Muscle of arm (tissue), 14 donors: ENCODE measurements around the gene AGPS. TPM values are rescaled to one million over a fixed set of nuclear protein-coding genes. Genes with fewer than 3 reads are reported as not detected.
"Not testable (repeated sequence)": the region's sequence is repeated elsewhere in the genome, so short reads cannot be mapped to it uniquely, and the experiment has no call there.

ENCODE experiments used
- DNase-seq: peaks from one replicate; pipeline ENCODE4 v3.0.0-alpha.2; 2013
- long read RNA-seq, 11 donors: transcript quantifications; one replicate each; lab custom pipeline, GENCODE V29; 2026
- polyA plus RNA-seq, 12 donors: library from polyadenylated mRNA; unstranded; fragments of 120-200 nt; gene quantifications; one replicate each; pipeline ENCODE4 v1.2.1, GENCODE V29; 2013; ENCODE audit not compliant: insufficient read length in 12 of 12

Gene AGPS
- 10 to 100 TPM in 11 of 12 donors, not detected in 1; 15.8 to 34.3 (median 29.1) TPM for polyA plus RNA-seq
- long read RNA-seq, donor 1, full-length matches to known transcripts = 5 of 5 reads
- long read RNA-seq, donor 1, partial matches to known transcripts = 0 of 5 reads
- long read RNA-seq, donor 1, other reads (novel, unspliced or antisense) = 0 of 5 reads
- long read RNA-seq, donor 2, full-length matches to known transcripts = 7 of 7 reads
- long read RNA-seq, donor 2, partial matches to known transcripts = 0 of 7 reads
- long read RNA-seq, donor 2, other reads (novel, unspliced or antisense) = 0 of 7 reads
- long read RNA-seq, donor 3, partial matches to known transcripts = 22 of 22 reads
- long read RNA-seq, donor 3, other reads (novel, unspliced or antisense) = 0 of 22 reads
- long read RNA-seq, donor 4 = 0 reads
- long read RNA-seq, donor 5, full-length matches to known transcripts = 10 of 15 reads
- long read RNA-seq, donor 5, partial matches to known transcripts = 5 of 15 reads
- long read RNA-seq, donor 5, other reads (novel, unspliced or antisense) = 0 of 15 reads
- long read RNA-seq, donor 6, full-length matches to known transcripts = 3 of 3 reads
- long read RNA-seq, donor 6, partial matches to known transcripts = 0 of 3 reads
- long read RNA-seq, donor 6, other reads (novel, unspliced or antisense) = 0 of 3 reads
- long read RNA-seq, donor 7, full-length matches to known transcripts = 1 of 1 reads
- long read RNA-seq, donor 7, partial matches to known transcripts = 0 of 1 reads
- long read RNA-seq, donor 7, other reads (novel, unspliced or antisense) = 0 of 1 reads
- long read RNA-seq, donor 8, full-length matches to known transcripts = 9 of 9 reads
- long read RNA-seq, donor 8, partial matches to known transcripts = 0 of 9 reads
- long read RNA-seq, donor 8, other reads (novel, unspliced or antisense) = 0 of 9 reads
- long read RNA-seq, donor 9, full-length matches to known transcripts = 4 of 4 reads
- long read RNA-seq, donor 9, partial matches to known transcripts = 0 of 4 reads
- long read RNA-seq, donor 9, other reads (novel, unspliced or antisense) = 0 of 4 reads
- long read RNA-seq, donor 10, full-length matches to known transcripts = 6 of 6 reads
- long read RNA-seq, donor 10, partial matches to known transcripts = 0 of 6 reads
- long read RNA-seq, donor 10, other reads (novel, unspliced or antisense) = 0 of 6 reads
- long read RNA-seq, donor 11, full-length matches to known transcripts = 3 of 3 reads
- long read RNA-seq, donor 11, partial matches to known transcripts = 0 of 3 reads
- long read RNA-seq, donor 11, other reads (novel, unspliced or antisense) = 0 of 3 reads

GRCh38 chr2:177392373-177393202 lies at the start of gene AGPS:
TSS of gene AGPS (plus strand) at chr2:177392773. CDS start at chr2:177392790, 17 bp downstream.
- peak; percentile 70 for DNase-seq

- no peak for DNase-seq
These were observed 48.8 kb upstream of the AGPS start for GRCh38 chr2:177343773-177344172.

- DNase-seq = no peak
These were observed 48.3 kb upstream of the AGPS start for GRCh38 chr2:177344316-177344715.

GRCh38 chr2:177346192-177346591 lies 46.4 kb upstream of the AGPS start:
- no peak for DNase-seq

DNA sequence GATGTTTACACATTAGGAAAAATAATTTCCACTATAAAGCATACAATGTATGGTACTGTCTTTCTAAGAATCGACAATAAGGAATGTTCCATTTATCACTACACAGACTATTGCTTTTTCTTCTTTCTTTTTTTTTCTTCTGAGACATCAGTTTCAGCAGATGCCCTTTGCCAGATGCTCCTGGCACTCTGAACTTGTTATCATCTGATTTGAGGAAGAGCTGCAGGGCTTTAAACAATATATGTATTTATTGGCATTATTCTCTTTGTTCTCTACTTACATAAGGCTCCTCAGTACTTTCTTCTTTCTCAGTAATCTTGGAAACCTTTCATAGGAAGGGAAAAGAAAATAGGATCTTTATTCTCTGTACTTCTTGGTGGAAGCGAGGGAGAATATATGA lies 45.0 kb upstream of the AGPS start:
- no peak for DNase-seq

DNA sequence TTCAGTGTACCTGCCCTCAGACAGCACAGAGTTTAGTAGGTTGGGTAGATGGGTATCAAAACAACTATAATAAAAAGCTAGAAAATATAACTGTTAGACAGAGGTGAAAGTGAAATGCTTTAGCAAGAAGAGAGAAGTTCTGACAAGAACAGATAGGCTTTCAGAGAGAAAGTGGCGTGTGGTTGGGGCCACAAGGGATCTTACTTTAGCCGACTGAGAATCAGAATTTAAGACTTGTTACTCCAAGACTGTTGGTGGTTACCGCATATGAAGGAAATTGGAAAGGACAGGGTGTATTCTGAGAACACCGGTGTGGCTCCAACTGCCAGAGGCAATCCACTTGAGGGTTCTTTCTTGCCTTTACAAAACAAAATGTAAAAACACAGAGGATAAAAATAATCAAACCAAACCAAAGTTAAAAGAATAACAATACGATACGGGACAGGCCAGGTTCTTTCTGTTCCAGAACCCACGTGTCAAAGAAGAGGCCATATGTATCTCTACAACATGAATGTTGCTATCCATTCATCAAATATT lies 44.4 kb upstream of the AGPS start:
- DNase-seq = no peak

DNA sequence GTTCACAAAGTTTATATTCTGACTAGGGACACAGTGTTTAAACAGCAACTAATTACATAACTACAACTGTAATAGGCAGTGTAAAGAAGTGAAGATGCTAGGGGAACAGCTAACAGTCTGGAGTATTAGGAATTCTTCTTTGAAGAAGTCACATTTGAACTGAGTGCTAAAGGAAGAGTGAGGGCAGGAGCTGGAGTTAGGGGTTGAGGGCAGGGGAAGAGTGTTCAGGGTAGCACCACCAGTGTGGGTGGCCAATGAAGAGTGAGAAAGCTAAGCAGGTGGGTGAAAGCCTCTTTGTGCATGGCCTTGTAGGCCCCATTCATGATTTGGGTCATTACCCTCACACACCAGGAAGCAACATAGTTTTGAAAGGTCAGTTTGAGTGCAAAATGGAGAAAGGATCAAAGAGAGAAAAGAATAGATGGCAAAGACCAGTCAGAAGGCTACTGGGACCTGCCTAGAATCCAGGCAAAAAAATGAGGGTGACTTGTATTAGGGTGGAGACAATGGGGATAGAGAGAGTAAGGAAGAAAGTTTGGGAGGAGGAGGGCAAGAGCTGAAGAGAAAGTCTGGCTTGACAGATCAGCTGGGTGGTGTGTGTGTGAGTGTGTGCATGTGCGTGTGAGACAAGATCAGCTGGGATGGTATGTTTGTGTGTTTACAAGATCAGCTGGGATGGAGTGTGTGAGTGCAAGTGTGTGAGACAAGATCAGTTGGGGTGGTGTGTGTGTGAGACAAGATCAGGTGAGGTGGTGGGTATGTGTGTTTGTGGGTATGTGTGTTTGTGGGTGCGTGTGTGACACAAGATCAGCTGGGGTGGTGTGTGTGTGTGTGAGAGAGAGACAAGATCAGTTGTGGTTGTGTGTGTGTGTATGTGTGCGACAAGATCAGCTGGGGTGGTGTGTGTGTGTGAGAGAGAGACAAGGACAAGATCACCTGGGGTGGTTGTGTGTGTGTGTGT lies 43.6 kb upstream of the AGPS start:
- no peak for DNase-seq

GRCh38 chr2:177350624-177351023 lies 41.9 kb upstream of the AGPS start:
- not testable (repeated sequence) for DNase-seq

GRCh38 chr2:177351121-177351520 lies 41.5 kb upstream of the AGPS start:
- DNase-seq = not testable (repeated sequence)

DNA sequence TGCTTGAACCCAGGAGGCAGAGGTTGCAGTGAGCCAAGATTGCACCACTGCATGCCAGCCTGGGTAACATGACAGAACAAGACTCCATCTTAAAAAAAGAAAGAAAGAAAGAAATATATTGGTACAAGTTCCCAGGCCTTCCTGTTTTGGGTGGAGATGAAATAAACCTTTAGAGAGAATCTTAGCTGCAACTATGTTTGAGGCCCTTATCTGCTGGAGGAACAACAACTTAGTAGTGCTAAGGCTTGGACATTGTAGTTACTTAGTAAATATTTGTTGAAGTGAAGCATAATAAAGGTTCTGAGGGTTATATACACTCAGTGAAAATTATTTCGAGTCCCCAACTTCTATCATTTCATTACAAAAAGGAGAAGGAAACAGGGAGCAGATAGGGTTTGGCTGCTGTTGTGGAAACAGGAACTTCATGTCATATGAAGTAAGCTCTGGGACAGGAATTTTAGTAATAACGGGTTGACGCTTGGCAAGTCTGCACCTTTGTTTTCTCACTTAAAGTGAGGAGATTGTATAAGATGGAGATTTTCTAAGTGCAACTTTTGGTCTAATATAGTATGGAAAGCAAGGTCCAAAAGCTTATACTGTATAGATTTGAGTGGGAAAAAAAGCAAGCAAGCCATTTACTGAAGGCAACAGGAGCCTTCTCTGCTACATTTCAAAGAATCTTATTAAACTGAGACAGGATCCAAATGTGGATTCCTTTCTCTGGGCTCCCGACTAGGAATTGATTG lies 40.0 kb upstream of the AGPS start:
- DNase-seq = peak; percentile 61

DNA sequence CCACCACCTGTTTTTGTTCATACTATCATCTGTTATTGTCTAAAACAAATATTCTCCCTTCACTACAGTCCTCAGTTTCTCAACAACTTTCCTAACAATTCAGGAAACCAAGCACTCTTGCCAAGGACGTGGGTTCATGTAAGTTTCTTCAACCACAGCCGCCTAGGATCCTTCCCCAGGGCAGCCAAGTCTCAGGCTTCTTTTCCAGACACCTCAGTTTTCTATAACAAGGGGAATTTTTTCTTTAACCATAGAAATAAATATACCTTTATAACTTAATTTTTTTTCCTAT lies 39.4 kb upstream of the AGPS start:
- peak; percentile 71 for DNase-seq

GRCh38 chr2:177354541-177354940 lies 38.0 kb upstream of the AGPS start:
- DNase-seq = not testable (repeated sequence)

GRCh38 chr2:177355874-177356273 lies 36.7 kb upstream of the AGPS start:
- no peak for DNase-seq

DNA sequence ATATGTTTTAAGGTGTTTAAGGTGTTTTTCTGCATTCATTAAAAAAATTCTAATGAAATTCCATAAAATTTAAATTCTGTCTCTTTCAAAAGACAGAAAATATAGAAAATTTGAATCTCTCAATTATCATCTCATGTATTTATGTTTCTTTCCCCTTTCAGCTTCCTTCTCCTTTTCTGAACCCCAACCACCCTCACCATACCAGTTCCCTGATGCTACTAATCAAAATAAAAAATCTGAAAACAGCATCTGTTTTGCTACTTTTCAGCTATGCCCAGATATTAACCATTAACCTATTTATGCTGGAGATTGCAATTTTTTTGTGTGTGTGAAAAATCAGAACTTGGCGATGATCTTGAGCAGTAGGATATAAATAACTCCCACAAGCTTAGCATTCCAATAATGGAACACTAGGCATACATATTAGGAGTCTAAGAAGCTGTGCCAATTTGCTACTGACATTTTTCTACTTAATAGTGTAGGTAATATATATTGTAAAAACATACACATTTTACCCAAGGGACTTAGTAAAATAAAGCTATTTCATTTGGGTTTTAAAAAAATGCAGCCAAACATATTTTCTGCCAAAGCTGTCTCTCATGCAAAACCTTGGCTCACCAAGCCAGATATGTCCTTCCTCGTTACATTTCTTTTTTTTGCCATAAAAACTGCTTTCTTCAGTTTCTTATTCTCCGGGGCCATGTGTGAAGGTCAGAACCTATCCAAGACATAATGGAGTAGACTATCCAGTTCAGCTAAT lies 32.6 kb upstream of the AGPS start:
- DNase-seq = peak; percentile 55

GRCh38 chr2:177362499-177362898 lies 30.1 kb upstream of the AGPS start:
- DNase-seq = no peak

- no peak for DNase-seq
These were observed 29.2 kb upstream of the AGPS start for GRCh38 chr2:177363332-177363731.

DNA sequence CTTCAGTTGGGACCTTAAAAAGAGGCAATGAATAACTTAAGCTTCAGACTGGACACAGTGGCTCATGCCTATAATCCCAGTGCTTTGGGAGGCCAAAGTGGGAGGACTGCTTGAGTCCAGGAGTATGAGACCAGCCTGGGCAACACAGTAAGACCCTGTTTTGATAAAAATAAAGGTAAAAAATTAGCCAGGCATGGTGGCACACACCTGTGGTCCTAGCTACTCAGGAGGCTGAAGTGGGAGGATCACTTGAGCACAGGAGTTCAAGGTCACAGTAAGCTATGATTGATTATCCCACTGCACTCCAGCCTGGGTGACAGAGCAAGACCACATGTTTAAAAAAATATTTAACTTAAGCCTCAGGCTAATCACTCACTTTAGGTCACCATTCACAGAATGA lies 26.8 kb upstream of the AGPS start:
- not testable (repeated sequence) for DNase-seq

- DNase-seq = not testable (repeated sequence)
These were observed 24.6 kb upstream of the AGPS start for GRCh38 chr2:177368023-177368422.
